B cell (primary cell): Measurements from ENCODE around the gene MFSD11. TPM values are rescaled to one million over a fixed set of nuclear protein-coding genes. Genes with fewer than 3 reads are reported as not detected.

Source experiments
- ATAC-seq: fragments of 200-7000 bp; cut with Tn5 transposase; one replicate; pipeline ENCODE4 v1.10.0; 2021; ENCODE audit warnings: low read depth, mild to moderate bottlenecking, moderate number of reproducible peaks, moderate library complexity
- CTCF ChIA-PET: fragments of 350-600 bp; sonication (Branson Sonifier 250); formaldehyde crosslinking; loops from one replicate; lab custom pipeline; 2021; ENCODE audit warnings: antibody characterized with exemption, inconsistent platforms; lab: Charles Lee
- POLR2A ChIA-PET: fragments of 350-600 bp; sonication (Branson Sonifier 250); formaldehyde crosslinking; loops from one replicate; lab custom pipeline; 2021; ENCODE audit warnings: antibody characterized with exemption; lab: Charles Lee
- DNase-seq: peaks from one replicate; pipeline ENCODE4 v3.0.0; 2013
- H2AFZ ChIP-seq: 2 replicates; pipeline ENCODE4 v1.6.1; 2012; ENCODE audit warnings: mild to moderate bottlenecking, low read depth, low read length; ENCODE audit not compliant: insufficient read depth, poor library complexity, severe bottlenecking
- H3K27ac ChIP-seq, 2 donors: 1 replicate in 1 of 2; 2 replicates in 1 of 2; pipeline ENCODE4 v1.5.1; 2012 to 2013; ENCODE audit warnings: low read length in 2 of 2, mild to moderate bottlenecking in 2 of 2, moderate library complexity in 1 of 2
- H3K27me3 ChIP-seq, 4 experiments: fragments of 200-600 bp in 1 of 4; sonication (generic) in 1 of 4; replicated peaks in 1 of 4; 1 replicate in 2 of 4; 2 replicates in 2 of 4; pipeline versions ENCODE4 v1.6.1 to v1.7.0; 2013 to 2016; ENCODE audit warnings: low read length in 3 of 4, mild to moderate bottlenecking in 2 of 4, mixed read lengths in 1 of 4, moderate library complexity in 1 of 4; ENCODE audit not compliant: insufficient read depth in 4 of 4, control insufficient read depth in 3 of 4; ENCODE audit errors: control extremely low read depth in 1 of 4
- H3K36me3 ChIP-seq, 2 experiments: replicated peaks in 1 of 2; 1 replicate in 1 of 2; 2 replicates in 1 of 2; pipeline versions ENCODE4 v1.6.1 to v1.7.1; 2013; ENCODE audit warnings: low read length in 1 of 2; ENCODE audit not compliant: insufficient read depth in 2 of 2, control insufficient read depth in 1 of 2; ENCODE audit errors: control extremely low read depth in 1 of 2, extremely low read depth in 1 of 2
- H3K4me1 ChIP-seq, 2 donors: fragments of 200-600 bp in 1 of 2; sonication (generic) in 1 of 2; 1 replicate in 1 of 2; 2 replicates in 1 of 2; pipeline versions ENCODE4 v1.5.1 to v1.6.1; 2013 to 2017; ENCODE audit warnings: low read length in 2 of 2; ENCODE audit not compliant: control insufficient read depth in 2 of 2, insufficient read depth in 2 of 2
- H3K4me2 ChIP-seq: replicated peaks from 2 replicates; pipeline ENCODE3; 2012; ENCODE audit warnings: mild to moderate bottlenecking, low read depth, low read length; ENCODE audit not compliant: poor library complexity, severe bottlenecking
- H3K4me3 ChIP-seq, 5 experiments: fragments of 200-600 bp in 1 of 5; sonication (generic) in 1 of 5; 1 replicate in 3 of 5; 2 replicates in 2 of 5; pipeline versions ENCODE4 v1.5.1 to v1.7.0; 2011 to 2016; ENCODE audit warnings: low read length in 4 of 5, mild to moderate bottlenecking in 4 of 5, low read depth in 2 of 5, control low read depth in 1 of 5, moderate library complexity in 1 of 5; ENCODE audit not compliant: insufficient read depth in 1 of 5; ENCODE audit errors: control extremely low read depth in 1 of 5, extremely low read depth in 1 of 5
- H3K79me2 ChIP-seq: fragments of 200-600 bp; sonication (generic); one replicate; pipeline ENCODE4 v1.6.0; 2016; ENCODE audit warnings: low read length; ENCODE audit not compliant: control insufficient read depth, insufficient read depth
- H3K9ac ChIP-seq: fragments of 200-600 bp; sonication (generic); 2 replicates; pipeline ENCODE4 v1.6.1; 2017; ENCODE audit warnings: mild to moderate bottlenecking, low read length, moderate library complexity
- H3K9me3 ChIP-seq, 3 donors: one replicate each; pipeline versions ENCODE4 v1.6.1 to v1.7.1; 2013; ENCODE audit warnings: low read length in 2 of 3; ENCODE audit not compliant: control insufficient read depth in 2 of 3, insufficient read depth in 1 of 3; ENCODE audit errors: control extremely low read depth in 1 of 3
- H4K20me1 ChIP-seq: 2 replicates; pipeline ENCODE4 v1.6.0; 2012; ENCODE audit warnings: mild to moderate bottlenecking, low read length; ENCODE audit not compliant: insufficient read depth, control insufficient read depth, poor library complexity, severe bottlenecking
- H3K27ac Mint-ChIP-seq: one replicate; pipeline ENCODE4 v1.8.0; 2021; ENCODE audit warnings: mixed read lengths
- H3K27me3 Mint-ChIP-seq: one replicate; pipeline ENCODE4 v1.8.0; 2021; ENCODE audit warnings: mixed read lengths
- H3K4me1 Mint-ChIP-seq: one replicate; pipeline ENCODE4 v1.8.0; 2021; ENCODE audit warnings: mixed read lengths
- H3K4me3 Mint-ChIP-seq: one replicate; pipeline ENCODE4 v1.8.0; 2021; ENCODE audit warnings: mixed read lengths
- H3K9me3 Mint-ChIP-seq: one replicate; pipeline ENCODE4 v1.8.0; 2022; ENCODE audit warnings: mixed read lengths; ENCODE audit not compliant: insufficient read depth
- EZH2 ChIP-seq: IDR thresholded peaks from 2 replicates; pipeline ENCODE4 v1.6.1; 2012; ENCODE audit warnings: borderline replicate concordance, low read depth, mild to moderate bottlenecking, moderate library complexity, low read length; ENCODE audit not compliant: insufficient read depth, poor library complexity, severe bottlenecking
- WGBS: methylation state at CpG from one replicate; pipeline ENCODE4 v1.1.5; 2013; ENCODE audit warnings: missing lambda C conversion rate; ENCODE audit not compliant: insufficient coverage; 5-methylcytosine and 5-hydroxymethylcytosine counted together
- intact Hi-C: fragments of 100-400 bp; cut with micrococcal nuclease; formaldehyde crosslinking; loops from one replicate; pipeline ENCODE4 v1.10.0; 2022
- polyA plus RNA-seq: library from polyadenylated mRNA; depleted of rRNA; stranded (reverse); fragments of >200 nt; gene quantifications from 2 replicates; pipeline ENCODE4 v1.2.3, GENCODE V29; 2012
- total RNA-seq, 2 donors: library from RNA; stranded (reverse); fragments of 120-200 nt in 1 of 2; gene quantifications; 1 replicate in 1 of 2; 2 replicates in 1 of 2; pipeline versions ENCODE4 v1.2.3 to v1.2.4, GENCODE V29; 2013 to 2022
- TF ChIP-seq, protein P1 (sequence below): fragments of 200-600 bp; IDR thresholded peaks from one replicate; pipeline ENCODE4 v1.8.0; 2022; ENCODE audit warnings: antibody characterized with exemption, mild to moderate bottlenecking

Gene MFSD11
- total and polyA plus RNA-seq, 2 donors (not counting 1 experiment from before 2014, with no cell fraction given), result 24.5 to 36.4 TPM

DNA sequence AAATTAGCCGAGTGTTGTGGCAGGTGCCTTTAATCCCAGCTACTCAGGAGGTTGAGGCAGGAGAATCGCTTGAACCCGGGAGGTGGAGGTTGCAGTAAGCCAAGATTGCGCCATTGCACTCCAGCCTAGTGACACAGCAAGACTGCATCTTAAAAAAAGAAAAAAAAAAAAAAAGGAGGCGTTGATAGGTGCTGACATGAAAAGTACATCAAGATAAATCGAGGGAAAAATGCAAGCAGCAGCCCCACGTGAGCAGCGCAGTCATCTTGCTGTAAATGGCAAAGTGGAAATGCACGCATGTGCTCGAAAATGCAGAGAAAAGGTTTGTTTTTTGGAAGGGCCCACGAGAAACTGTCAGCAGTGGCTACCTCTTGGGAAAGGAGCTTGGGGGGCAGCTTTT, 48.1 kb upstream of the MFSD11 start:
- no peaks in the 10 kb centered on the region for H3K4me1 ChIP-seq
- no peaks in the 10 kb centered on the region for H3K36me3 ChIP-seq
- H2AFZ ChIP-seq, result no peak overlapping the region
- TF ChIP-seq EZH2, result no peak
- H3K9me3 Mint-ChIP-seq, result no peaks in the 10 kb centered on the region
- POLR2A ChIA-PET, result interaction anchor here (0.6 kb wide), 1 partner anchor 79 kb away, joined by 3 read pairs; no protein-coding TSS in a partner anchor
- no peak overlapping the region for H3K4me3 ChIP-seq
- no peaks in the 10 kb centered on the region for H3K4me1 Mint-ChIP-seq
- no peaks in the 10 kb centered on the region for H3K79me2 ChIP-seq
- no peak overlapping the region for H3K4me2 ChIP-seq
- no peak overlapping the region for H3K27ac Mint-ChIP-seq
- ATAC-seq (no peak), DNase-seq (no peak)
- H3K27me3 ChIP-seq, result peaks cover 0 to 5% (median 0%) of the 10 kb centered on the region in 4 experiments
- CTCF ChIA-PET, result no interaction called here
- H3K4me3 Mint-ChIP-seq, result no peak overlapping the region
- H3K9me3 ChIP-seq, result no peaks in the 10 kb centered on the region
- H4K20me1 ChIP-seq, result no peaks in the 10 kb centered on the region
- H3K9ac ChIP-seq, result no peak overlapping the region
- intact Hi-C loops, result no loop called here
- no peak overlapping the region for H3K27ac ChIP-seq
- 100% methylated on average over 5 of the region's 11 CpGs for WGBS
- H3K27me3 Mint-ChIP-seq, result peaks cover 4% of the 10 kb centered on the region

DNA sequence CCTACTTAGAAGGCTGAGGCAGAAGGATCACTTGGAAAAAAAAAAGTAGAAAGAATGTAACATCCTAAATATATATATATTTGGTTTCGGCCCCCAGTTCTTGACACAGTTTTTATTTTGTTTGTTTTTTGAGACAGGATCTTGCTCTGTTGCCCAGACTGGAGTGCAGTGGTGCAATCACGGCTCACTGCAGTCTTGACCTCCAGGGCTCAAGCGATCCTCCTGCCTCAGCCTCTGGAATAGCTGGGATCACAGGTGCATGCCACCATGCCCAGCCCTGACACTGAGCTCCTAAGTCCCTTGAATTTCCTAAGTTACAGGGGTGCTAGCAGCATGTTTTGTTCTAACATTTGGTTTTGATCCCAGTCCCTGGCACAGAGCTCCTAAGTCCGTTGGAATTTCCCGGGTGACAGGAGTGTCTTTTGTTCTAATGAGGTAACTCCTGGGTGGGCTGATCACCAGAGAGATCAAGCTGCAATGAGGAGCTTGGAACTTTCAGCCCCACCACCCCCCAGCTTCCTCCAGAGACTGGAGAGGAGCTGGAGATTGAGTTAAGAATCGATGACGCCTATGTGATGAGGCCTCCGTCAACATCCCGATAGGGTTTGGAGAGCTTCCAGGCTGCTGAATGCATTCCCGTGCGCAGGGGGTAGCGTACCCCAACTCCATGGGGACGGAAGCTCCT, 47.2 kb upstream of the MFSD11 start:
- Histone ChIP-seq H3K36me3 (no peaks in the 10 kb centered on the region), H4K20me1 (no peaks in the 10 kb centered on the region), H3K9me3 (no peaks in the 10 kb centered on the region), H2AFZ (no peak overlapping the region), H3K27ac (no peak overlapping the region), H3K4me2 (no peak overlapping the region), H3K27me3 (peaks cover 0 to 5% (median 0%) of the 10 kb centered on the region in 4 experiments), H3K4me3 (no peak overlapping the region), H3K79me2 (no peaks in the 10 kb centered on the region), H3K9ac (no peak overlapping the region), H3K4me1 (no peaks in the 10 kb centered on the region)
- ChIA-PET POLR2A (no interaction called here), CTCF (interaction anchor here (0.8 kb wide), 1 partner anchor 9 kb away, joined by 3 read pairs; no protein-coding TSS in a partner anchor)
- TF ChIP-seq EZH2, result no peak
- TF ChIP-seq, protein P1, sequence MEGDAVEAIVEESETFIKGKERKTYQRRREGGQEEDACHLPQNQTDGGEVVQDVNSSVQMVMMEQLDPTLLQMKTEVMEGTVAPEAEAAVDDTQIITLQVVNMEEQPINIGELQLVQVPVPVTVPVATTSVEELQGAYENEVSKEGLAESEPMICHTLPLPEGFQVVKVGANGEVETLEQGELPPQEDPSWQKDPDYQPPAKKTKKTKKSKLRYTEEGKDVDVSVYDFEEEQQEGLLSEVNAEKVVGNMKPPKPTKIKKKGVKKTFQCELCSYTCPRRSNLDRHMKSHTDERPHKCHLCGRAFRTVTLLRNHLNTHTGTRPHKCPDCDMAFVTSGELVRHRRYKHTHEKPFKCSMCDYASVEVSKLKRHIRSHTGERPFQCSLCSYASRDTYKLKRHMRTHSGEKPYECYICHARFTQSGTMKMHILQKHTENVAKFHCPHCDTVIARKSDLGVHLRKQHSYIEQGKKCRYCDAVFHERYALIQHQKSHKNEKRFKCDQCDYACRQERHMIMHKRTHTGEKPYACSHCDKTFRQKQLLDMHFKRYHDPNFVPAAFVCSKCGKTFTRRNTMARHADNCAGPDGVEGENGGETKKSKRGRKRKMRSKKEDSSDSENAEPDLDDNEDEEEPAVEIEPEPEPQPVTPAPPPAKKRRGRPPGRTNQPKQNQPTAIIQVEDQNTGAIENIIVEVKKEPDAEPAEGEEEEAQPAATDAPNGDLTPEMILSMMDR, result no peak
- H3K27ac Mint-ChIP-seq, result no peak overlapping the region
- H3K27me3 Mint-ChIP-seq, result peaks cover 4% of the 10 kb centered on the region
- H3K4me1 Mint-ChIP-seq, result peaks cover 2% of the 10 kb centered on the region
- no peaks in the 10 kb centered on the region for H3K9me3 Mint-ChIP-seq
- ATAC-seq, result no peak
- no peak overlapping the region for H3K4me3 Mint-ChIP-seq
- no peak for DNase-seq
- intact Hi-C loops, result no loop called here
- WGBS, result 95% methylated on average over 12 of the region's 13 CpGs
